HepG2 (cell line): Measurements from ENCODE around the gene QRFPR. TPM values are rescaled to one million over a fixed set of nuclear protein-coding genes. Genes with fewer than 3 reads are reported as not detected.

ENCODE experiments used
- SCMH1 ChIP-seq: sonication (generic); formaldehyde crosslinking; IDR thresholded peaks from 2 replicates; pipeline ENCODE4 v1.9.0; 2021; ENCODE audit warnings: missing genetic modification reagents, mild to moderate bottlenecking, borderline replicate concordance
- SIN3B ChIP-seq: fragments of 150-350 bp; IDR thresholded peaks from 2 replicates; pipeline ENCODE4 v1.6.1; 2014; ENCODE audit warnings: low read length
- SMARCC2 ChIP-seq: fragments of 450-650 bp; IDR thresholded peaks from 2 replicates; pipeline ENCODE4 v1.6.1; 2017; ENCODE audit warnings: antibody characterized with exemption, mild to moderate bottlenecking
- ZFAT ChIP-seq: sonication (generic); formaldehyde crosslinking; conservative IDR thresholded peaks from 2 replicates; pipeline ENCODE4 v1.8.1; 2023; ENCODE audit warnings: missing genetic modification reagents, inconsistent platforms
- ZNF556 ChIP-seq: sonication (generic); formaldehyde crosslinking; IDR thresholded peaks from 2 replicates; pipeline ENCODE4 v1.4.0; 2020; ENCODE audit warnings: mild to moderate bottlenecking, missing genetic modification reagents, borderline replicate concordance
- ZSCAN25 ChIP-seq: sonication (generic); formaldehyde crosslinking; IDR thresholded peaks from 2 replicates; pipeline ENCODE4 v1.8.0; 2022; ENCODE audit warnings: mild to moderate bottlenecking, missing genetic modification reagents
- polyA plus RNA-seq, 8 experiments: library from polyadenylated mRNA; depleted of rRNA in 3 of 8; stranded (reverse) in 7 of 8; unstranded in 1 of 8; fragments of >200 nt; fragmentation: Illumina TruSeq in 4 of 8; extraction: Trizol in 4 of 8; gene quantifications; 2 replicates each; pipeline versions ENCODE4 v1.2.1 to v1.2.3, GENCODE V29; 2011 to 2016; ENCODE audit warnings: low read depth in 4 of 8, missing spikeins in 1 of 8, mixed read lengths in 1 of 8; ENCODE audit not compliant: insufficient read depth in 1 of 8
- total RNA-seq, 5 experiments: library from RNA; depleted of rRNA; stranded (reverse); fragments of >200 nt; fragmentation: Illumina TruSeq; extraction: Trizol; gene quantifications; 2 replicates each; pipeline ENCODE4 v1.2.3, GENCODE V29; 2016; ENCODE audit warnings: low read depth in 1 of 5
- TF ChIP-seq, protein P1 (sequence below): sonication (generic); formaldehyde crosslinking; IDR thresholded peaks from 2 replicates; pipeline ENCODE4 v1.4.0; 2020; ENCODE audit warnings: missing genetic modification reagents
- TF ChIP-seq, protein P2 (sequence below): IDR thresholded peaks from 2 replicates; pipeline ENCODE4 v1.4.0; 2020; ENCODE audit warnings: mild to moderate bottlenecking, missing genetic modification reagents
- TF ChIP-seq, protein P3 (sequence below): sonication (generic); formaldehyde crosslinking; IDR thresholded peaks from 2 replicates; pipeline ENCODE4 v1.4.0; 2020; ENCODE audit warnings: missing genetic modification reagents

QRFPR gene
- total and polyA plus RNA-seq, 2 of the 13 experiments (the other 11 are each of a cell fraction or from before 2014, with no cell fraction given): not detected

DNA sequence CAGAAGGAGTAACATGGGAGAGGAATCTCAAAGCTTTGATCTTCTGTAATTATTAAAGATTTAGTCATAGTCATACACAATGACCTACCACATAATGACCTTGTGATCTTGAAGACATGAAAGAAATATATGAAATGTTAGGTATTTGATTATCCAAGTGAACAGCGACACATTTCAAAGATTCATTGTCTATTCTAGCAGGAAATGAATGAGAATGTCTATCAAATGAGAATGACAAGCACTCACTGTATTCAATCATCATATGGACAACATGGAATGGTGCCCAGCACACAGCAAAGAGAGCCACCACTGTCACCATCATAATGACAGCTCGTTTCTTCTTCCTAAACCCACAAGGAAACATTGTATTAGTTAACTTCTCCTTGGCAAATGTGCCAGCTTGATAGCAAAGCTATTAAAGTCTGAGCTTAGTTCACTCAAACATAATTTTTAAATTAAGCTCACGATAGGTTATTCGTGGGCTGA, 50.6 kb downstream of the QRFPR start (continued):
- TF ChIP-seq, protein P1, sequence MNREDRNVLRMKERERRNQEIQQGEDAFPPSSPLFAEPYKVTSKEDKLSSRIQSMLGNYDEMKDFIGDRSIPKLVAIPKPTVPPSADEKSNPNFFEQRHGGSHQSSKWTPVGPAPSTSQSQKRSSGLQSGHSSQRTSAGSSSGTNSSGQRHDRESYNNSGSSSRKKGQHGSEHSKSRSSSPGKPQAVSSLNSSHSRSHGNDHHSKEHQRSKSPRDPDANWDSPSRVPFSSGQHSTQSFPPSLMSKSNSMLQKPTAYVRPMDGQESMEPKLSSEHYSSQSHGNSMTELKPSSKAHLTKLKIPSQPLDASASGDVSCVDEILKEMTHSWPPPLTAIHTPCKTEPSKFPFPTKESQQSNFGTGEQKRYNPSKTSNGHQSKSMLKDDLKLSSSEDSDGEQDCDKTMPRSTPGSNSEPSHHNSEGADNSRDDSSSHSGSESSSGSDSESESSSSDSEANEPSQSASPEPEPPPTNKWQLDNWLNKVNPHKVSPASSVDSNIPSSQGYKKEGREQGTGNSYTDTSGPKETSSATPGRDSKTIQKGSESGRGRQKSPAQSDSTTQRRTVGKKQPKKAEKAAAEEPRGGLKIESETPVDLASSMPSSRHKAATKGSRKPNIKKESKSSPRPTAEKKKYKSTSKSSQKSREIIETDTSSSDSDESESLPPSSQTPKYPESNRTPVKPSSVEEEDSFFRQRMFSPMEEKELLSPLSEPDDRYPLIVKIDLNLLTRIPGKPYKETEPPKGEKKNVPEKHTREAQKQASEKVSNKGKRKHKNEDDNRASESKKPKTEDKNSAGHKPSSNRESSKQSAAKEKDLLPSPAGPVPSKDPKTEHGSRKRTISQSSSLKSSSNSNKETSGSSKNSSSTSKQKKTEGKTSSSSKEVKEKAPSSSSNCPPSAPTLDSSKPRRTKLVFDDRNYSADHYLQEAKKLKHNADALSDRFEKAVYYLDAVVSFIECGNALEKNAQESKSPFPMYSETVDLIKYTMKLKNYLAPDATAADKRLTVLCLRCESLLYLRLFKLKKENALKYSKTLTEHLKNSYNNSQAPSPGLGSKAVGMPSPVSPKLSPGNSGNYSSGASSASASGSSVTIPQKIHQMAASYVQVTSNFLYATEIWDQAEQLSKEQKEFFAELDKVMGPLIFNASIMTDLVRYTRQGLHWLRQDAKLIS (CRISPR knock-in tag): no peak
- TF ChIP-seq ZSCAN25 (CRISPR knock-in tag): no peak
- TF ChIP-seq SIN3B: no peak
- TF ChIP-seq, protein P2, sequence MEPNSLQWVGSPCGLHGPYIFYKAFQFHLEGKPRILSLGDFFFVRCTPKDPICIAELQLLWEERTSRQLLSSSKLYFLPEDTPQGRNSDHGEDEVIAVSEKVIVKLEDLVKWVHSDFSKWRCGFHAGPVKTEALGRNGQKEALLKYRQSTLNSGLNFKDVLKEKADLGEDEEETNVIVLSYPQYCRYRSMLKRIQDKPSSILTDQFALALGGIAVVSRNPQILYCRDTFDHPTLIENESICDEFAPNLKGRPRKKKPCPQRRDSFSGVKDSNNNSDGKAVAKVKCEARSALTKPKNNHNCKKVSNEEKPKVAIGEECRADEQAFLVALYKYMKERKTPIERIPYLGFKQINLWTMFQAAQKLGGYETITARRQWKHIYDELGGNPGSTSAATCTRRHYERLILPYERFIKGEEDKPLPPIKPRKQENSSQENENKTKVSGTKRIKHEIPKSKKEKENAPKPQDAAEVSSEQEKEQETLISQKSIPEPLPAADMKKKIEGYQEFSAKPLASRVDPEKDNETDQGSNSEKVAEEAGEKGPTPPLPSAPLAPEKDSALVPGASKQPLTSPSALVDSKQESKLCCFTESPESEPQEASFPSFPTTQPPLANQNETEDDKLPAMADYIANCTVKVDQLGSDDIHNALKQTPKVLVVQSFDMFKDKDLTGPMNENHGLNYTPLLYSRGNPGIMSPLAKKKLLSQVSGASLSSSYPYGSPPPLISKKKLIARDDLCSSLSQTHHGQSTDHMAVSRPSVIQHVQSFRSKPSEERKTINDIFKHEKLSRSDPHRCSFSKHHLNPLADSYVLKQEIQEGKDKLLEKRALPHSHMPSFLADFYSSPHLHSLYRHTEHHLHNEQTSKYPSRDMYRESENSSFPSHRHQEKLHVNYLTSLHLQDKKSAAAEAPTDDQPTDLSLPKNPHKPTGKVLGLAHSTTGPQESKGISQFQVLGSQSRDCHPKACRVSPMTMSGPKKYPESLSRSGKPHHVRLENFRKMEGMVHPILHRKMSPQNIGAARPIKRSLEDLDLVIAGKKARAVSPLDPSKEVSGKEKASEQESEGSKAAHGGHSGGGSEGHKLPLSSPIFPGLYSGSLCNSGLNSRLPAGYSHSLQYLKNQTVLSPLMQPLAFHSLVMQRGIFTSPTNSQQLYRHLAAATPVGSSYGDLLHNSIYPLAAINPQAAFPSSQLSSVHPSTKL (CRISPR knock-in tag): no peak
- no peak for TF ChIP-seq SCMH1 (CRISPR knock-in tag)
- TF ChIP-seq, protein P3, sequence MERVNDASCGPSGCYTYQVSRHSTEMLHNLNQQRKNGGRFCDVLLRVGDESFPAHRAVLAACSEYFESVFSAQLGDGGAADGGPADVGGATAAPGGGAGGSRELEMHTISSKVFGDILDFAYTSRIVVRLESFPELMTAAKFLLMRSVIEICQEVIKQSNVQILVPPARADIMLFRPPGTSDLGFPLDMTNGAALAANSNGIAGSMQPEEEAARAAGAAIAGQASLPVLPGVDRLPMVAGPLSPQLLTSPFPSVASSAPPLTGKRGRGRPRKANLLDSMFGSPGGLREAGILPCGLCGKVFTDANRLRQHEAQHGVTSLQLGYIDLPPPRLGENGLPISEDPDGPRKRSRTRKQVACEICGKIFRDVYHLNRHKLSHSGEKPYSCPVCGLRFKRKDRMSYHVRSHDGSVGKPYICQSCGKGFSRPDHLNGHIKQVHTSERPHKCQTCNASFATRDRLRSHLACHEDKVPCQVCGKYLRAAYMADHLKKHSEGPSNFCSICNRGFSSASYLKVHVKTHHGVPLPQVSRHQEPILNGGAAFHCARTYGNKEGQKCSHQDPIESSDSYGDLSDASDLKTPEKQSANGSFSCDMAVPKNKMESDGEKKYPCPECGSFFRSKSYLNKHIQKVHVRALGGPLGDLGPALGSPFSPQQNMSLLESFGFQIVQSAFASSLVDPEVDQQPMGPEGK (CRISPR knock-in tag): no peak
- TF ChIP-seq SMARCC2: no peak
- no peak for TF ChIP-seq ZFAT (CRISPR knock-in tag)
- no peak for TF ChIP-seq ZNF556 (CRISPR knock-in tag)
- TF ChIP-seq, all 625 proteins: peak for 0
